ENCODE measurements around the gene DBF4B.
A peak's percentile ranks its signal among the peaks of the same experiment; 100 is the strongest.

The DBF4B gene

DNA sequence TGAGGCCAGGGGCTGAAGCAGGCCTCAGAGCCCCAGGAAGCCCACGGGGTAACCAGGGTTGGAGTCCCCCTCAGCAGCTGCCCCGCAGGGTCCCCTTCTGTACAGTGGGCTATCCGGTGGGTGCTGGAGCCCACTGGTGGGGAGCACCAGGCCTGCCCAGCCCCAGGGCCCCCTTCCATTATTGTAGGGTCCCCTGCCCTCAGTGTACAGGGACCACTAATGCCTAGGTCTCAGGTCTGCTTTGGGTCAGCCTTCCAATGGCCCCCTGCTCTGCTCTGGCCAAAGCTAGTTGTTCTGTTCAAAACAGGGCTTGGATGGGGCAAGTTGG lies 51.4 kb downstream of the DBF4B start:
- DNase-seq (ENCODE audit: low read depth in 2 of 2), result no peak

DNA sequence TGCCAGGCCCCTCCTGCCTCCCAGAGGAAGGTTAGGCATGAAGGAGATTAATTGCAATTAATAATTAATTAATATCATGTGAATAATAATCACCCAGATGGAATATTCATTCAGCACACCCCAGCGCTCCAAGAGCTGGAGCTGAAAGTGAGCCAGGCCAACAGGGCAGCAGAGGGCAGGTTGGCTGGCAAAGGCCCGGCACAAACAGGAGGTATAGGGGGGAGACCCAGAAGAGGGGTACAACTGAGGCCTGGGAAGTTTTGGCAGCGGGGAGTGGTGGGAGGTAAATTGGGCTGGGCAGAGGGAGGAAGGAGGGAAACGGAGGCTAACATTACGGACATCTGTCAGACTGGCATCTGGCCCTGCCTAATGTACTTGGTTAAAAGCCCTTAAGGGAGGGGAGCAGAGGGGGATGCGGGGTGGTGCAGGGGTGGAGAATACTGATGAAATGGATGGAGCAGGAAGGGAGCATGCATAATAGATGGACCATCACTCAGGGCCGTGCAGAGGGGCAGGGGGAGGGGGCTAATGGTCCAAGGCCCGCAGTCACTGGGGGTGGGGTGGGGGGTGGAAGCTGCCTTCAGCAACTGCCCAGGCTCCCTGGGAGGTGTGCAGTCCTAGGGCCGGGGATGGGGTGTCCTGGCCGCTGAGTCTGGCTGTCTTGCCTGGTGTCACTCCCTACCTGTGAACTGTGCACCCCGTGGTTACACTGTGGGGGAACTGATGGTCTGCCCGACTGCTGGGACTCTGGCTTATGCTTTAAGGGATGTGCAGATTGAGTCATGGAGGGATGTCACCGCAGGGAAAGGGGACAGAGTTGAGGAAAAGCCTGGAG lies 52.2 kb downstream of the DBF4B start:
- no peak for DNase-seq (ENCODE audit: low read depth in 2 of 2)

- no peak for DNase-seq (ENCODE audit: low read depth in 2 of 2)
Measured at GRCh38 chr17:44761932-44762810, 53.7 kb downstream of the DBF4B start.

DNA sequence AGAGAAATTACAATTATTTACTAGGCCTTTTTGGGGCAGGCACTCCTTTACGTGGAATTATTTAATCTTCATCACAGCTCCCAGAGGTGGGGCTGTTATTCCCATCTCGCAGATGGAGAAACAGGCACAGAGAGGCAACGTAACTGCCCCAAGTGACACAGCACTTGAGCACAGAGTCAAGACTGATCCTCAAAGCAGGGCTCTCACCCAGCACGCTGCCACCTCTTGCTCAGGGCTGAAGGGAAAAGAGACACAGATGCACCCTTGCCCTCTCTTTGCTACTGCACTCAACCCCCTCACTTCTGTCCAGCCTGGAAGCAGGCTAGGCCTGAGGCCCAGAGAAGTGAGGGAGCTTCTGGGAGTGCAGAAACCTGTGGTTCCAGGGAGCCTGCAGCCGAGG lies 54.7 kb downstream of the DBF4B start:
- DNase-seq (ENCODE audit: low read depth in 2 of 2), result no peak

GRCh38 chr17:44765965-44766364 lies 57.5 kb downstream of the DBF4B start:
- DNase-seq (ENCODE audit: low read depth in 2 of 2), result no peak

DNA sequence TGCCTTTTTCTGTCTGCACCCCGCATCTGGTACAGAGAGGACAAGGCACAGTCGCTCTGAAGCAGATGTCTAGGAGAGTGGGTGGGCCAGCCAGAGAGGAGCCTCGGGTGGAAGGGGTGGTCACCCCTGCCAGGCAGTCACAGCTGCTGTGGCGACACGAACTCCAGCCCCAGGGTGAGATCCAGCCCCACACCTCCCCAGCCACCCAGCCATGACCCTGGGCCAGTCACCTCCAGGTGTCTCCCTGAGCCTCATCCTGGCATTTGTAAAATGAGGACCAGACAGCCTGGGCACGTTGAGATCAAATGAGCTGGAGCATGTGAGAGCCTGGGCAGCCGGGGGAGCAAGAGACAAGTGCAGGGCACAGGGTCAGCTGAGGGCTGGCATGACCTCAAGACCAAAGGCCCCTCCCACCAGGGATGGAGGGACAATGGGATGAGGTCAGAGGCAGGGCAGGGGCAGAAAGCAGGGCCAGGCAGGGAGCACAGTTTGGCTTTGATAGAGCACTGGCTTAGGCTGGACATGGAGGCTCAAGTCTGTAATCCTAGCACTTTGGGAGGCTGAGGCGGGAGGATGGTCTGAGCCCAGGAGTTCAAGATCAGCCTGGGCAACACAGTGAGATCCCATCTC lies 58.1 kb downstream of the DBF4B start:
- no peak for DNase-seq (ENCODE audit: low read depth in 2 of 2)

- DNase-seq (ENCODE audit: low read depth in 2 of 2), result no peak
Measured at GRCh38 chr17:44767493-44767892, 59.0 kb downstream of the DBF4B start.

DNA sequence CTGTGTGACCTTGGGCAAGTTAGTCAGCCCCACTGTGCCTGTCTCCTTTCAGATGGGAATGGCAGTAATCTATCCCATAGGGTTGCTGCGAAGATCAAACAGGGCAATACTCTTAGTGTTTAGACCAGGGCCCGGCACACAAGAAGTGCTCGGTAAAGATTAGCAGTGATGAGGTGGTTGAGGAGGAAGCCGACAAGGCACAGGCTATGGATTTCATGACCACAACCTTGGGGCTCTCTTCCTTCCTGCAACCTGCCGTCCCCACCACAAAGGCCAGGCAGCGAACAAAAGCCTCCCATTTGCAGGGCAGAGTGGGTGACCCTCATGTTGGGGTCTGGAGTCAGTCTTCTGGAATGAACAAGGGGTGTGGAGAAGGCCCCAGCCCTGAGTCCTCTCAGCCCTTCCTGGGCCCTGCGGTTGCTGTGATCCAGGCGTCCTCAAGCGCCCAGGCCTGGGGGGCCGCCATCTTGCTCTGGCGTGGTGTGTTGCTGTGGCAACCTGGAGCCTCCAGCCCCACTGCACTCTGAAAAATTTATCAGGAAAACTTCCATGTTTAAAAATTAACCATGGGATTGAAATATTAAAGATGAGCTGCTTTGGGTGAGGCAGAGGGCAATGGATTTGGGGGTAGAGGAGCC lies 60.2 kb downstream of the DBF4B start:
- no peak for DNase-seq (ENCODE audit: low read depth in 2 of 2)

- DNase-seq (ENCODE audit: low read depth in 2 of 2), result no peak
Measured at GRCh38 chr17:44769230-44769629, 60.8 kb downstream of the DBF4B start.

- no peak for DNase-seq (ENCODE audit: low read depth in 2 of 2)
Measured at GRCh38 chr17:44769647-44770084, 61.2 kb downstream of the DBF4B start.

DNA sequence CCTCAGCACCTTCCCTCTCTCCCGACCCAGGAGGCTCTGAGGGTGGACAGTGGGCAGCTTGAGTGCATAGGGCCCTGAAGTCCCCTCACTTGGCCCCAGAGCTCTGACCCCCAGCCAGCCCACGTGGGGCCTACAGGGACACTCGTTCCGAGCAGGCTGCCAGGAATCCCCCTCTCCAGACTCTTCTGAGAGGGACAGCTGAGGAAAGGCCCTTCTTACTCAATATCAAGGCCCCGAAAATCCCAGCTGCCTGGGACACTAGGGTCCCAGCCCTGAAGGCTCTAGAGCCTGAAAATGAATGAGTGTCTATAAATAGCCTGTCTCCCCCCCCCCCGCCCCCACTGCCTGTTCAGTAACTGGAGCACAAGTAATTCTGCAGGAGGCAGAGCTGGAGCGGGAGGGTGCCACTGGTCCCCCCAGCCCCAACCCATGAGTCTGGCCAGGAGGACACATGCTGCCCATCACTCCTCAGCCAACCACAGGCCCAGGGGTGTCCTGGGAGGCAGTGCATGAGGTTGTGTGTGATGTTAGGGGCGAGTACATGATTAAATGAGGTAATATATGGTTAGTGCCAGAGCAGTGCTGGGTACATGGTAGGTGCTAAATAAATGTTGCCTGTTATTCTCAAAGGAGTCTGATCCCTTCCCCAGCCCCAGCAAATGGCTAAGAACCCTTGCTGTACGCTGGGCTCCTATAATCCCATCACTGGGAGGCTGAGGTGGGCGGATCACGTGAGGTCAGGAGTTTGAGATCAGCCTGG lies 61.9 kb downstream of the DBF4B start:
- DNase-seq (ENCODE audit: low read depth in 2 of 2), result no peak

DNA sequence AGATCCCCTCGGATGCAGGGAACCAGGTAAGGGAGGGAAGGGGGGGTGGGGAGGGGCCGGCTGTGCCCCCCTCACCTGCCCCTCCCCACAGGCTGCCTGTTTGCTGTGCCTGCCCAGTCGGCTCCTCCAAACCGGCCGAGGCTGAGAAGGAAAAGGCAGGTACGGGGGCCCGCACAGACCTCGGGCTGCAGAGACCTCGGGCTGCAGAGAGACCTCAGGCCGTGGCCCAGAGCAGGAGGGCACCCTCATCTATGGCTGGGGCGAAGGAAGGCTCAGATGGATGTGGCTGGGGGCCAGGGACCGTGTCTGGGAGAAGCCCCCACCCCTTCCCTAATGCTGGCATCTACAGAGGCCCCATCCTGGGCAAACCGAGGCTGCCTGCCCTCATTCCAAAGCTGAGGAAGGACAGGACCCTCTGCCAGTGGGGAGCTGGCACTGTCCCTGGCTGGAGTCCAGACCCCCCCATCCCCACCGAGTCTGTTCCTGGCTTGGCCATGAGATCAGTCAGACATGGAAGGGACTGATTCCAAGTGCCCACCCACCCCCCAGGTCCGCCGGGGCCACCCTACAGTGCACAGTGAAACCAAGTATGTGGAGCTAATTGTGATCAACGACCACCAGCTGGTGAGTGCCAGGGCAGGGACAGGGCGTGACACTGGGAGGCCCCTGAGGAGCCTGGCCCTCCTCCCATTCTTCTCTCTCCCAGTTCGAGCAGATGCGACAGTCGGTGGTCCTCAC lies 64.0 kb downstream of the DBF4B start:
- no peak for DNase-seq (ENCODE audit: low read depth in 2 of 2)

- DNase-seq (ENCODE audit: low read depth in 2 of 2), result no peak
Measured at GRCh38 chr17:44773140-44773539, 64.7 kb downstream of the DBF4B start.

DNA sequence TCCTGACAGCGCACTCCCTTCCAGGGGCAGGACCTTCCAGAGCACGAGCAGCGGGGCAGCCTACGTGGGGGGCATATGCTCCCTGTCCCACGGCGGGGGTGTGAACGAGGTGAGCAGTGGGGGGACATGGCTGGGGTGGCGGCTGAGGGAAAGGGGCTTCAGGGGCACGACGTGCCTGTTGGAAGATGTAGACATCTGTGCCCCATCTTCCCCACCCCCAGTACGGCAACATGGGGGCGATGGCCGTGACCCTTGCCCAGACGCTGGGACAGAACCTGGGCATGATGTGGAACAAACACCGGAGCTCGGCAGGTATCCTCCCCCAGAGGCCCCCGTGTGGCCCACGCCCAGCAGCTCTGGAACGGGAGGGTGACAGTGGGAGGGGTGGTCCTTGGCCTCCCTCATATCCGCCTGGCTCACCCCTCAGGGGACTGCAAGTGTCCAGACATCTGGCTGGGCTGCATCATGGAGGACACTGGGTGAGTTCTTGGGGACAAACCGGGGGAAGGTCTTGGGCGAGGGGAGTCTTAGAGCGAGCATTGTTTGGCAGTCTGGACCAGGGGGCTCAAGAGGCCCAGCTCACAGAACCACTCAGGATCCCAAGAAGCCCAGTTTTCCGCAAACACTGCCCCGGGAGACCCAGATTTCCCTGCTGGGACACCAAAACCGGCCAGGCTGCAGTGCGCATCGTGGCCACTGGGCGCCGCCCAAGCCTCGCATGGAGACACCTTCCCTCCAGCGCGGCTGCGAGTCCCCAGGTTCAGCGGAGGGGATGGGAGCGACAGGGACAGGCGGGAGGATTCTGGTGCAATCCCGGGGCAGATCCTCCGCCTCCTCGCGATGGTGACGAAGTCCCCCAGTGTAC lies 66.0 kb downstream of the DBF4B start:
- peak; percentile 70 to 75 for DNase-seq (ENCODE audit: low read depth in 2 of 2)

DNA sequence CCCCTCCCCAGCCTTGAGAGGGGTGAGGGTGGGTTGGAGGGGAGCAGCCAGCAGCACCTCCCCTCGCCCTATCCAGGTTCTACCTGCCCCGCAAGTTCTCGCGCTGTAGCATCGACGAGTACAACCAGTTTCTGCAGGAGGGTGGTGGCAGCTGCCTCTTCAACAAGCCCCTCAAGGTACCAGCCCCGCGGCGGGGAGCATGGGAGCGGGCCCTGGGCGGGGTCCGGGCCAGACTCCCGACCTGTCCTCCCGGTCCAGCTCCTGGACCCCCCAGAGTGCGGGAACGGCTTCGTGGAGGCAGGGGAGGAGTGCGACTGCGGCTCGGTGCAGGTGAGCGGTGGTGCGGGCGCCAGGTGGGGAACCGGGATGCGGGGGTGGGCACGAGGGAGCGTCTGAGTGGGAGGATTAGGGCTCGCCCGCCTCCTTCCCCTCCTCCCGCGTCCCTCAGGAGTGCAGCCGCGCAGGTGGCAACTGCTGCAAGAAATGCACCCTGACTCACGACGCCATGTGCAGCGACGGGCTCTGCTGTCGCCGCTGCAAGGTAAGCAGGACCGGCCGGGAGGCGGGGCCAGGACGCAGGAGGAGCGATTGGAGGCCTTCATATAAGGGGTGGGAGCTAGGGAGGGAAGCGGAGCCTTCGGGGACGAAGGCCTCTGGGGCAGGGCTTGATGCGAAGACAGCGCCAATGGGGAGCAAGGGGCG lies 66.8 kb downstream of the DBF4B start:
- DNase-seq (ENCODE audit: low read depth in 2 of 2), result peak; percentile 95 to 97

DNA sequence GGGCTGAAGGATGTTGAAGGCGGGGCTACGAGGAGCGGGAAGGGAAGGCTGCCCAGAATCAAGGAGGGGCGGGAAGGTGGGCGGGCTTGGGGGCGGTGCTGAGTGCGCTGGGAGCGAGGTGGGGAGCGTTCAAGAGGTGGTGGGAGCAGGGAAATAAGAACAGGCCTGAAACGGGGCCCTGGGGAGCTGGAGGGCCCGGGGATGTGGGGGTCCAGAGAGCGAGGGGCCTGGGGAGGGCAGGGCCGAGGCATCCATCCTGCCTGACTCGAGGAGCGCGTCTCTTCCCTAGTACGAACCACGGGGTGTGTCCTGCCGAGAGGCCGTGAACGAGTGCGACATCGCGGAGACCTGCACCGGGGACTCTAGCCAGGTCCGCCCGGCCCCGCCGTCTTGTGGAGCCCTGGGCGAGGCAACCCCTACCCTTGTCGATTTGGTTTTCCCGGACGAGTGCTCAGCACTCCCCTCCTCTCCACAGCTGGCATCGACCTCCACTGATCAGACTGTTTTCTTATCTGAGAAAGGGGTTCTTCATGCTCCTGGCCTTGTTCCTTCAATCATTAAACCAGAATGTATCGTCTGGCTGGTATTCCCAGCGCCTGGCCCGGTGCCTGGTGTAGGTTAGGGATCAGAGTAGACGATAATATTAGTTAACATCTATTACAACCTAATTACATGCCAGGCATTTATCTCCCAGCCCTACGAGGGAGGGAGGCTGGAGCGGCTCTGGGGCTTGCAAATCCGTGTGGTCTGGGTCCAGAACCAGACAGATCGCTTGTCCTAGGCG lies 67.6 kb downstream of the DBF4B start:
- no peak for DNase-seq (ENCODE audit: low read depth in 2 of 2)

GRCh38 chr17:44776628-44777393 lies 68.3 kb downstream of the DBF4B start:
- DNase-seq (ENCODE audit: low read depth in 2 of 2), result no peak

All from activated CD8-positive, alpha-beta memory T cell treated with anti-CD3 and anti-CD28 coated beads for 4 hours (primary cell).